HCT116 (cell line): ENCODE measurements around the gene DYNLT4. TPM values are rescaled to one million over a fixed set of nuclear protein-coding genes. Genes with fewer than 3 reads are reported as not detected.
"Not testable (repeated sequence)": the region's sequence is repeated elsewhere in the genome, so short reads cannot be mapped to it uniquely, and the experiment has no call there.

ENCODE experiments used
- ATAC-seq: fragments of 200-7000 bp; cut with Tn5 transposase; 2 replicates; pipeline ENCODE4 v1.9.1; 2020; ENCODE audit warnings: mild to moderate bottlenecking, moderate library complexity
- BruUV-seq: library from RNA; stranded (reverse); fragments of 400-500 nt; replicated peaks from 2 replicates; lab custom pipeline; 2021; lab: Mats Ljungman, UMichigan
- CTCF ChIA-PET: fragments of 300-600 bp; sonication (Branson Sonifier 250); formaldehyde crosslinking; loops from one replicate; lab custom pipeline; 2021; ENCODE audit warnings: antibody characterized with exemption; lab: Charles Lee
- POLR2A ChIA-PET: fragments of 300-600, 350-600 bp; sonication (Branson Sonifier 250); formaldehyde crosslinking; loops from one replicate; lab custom pipeline; 2021; ENCODE audit warnings: antibody characterized with exemption; lab: Charles Lee
- RAD21 ChIA-PET, 2 experiments: fragments of 300-600 bp; sonication (Branson Sonifier 250); formaldehyde crosslinking; loops; one replicate each; lab custom pipeline; 2023; ENCODE audit warnings: low total read pairs in 2 of 2; ENCODE audit not compliant: uncharacterized antibody in 2 of 2, unreplicated experiment in 2 of 2, low non-redundant PET in 1 of 2; lab: Charles Lee
- DNase-seq: peaks from one replicate; pipeline ENCODE4 v3.0.0-alpha.2; 2010; ENCODE audit warnings: low read depth, low spot score
- H2AFZ ChIP-seq: fragments of 200-600 bp; shearing (Covaris generic), sonication (generic); 2 replicates; pipeline ENCODE4 v1.6.1; 2017; ENCODE audit warnings: low read depth, mixed run types, mixed read lengths, antibody characterized with exemption, low read length; ENCODE audit not compliant: poor library complexity, severe bottlenecking
- H3K27ac ChIP-seq: 2 replicates; pipeline ENCODE4 v1.5.1; 2012; ENCODE audit warnings: low read depth, low read length
- H3K27me3 ChIP-seq: fragments of 200-600 bp; sonication (generic); 2 replicates; pipeline ENCODE4 v1.6.1; 2016; ENCODE audit warnings: mixed run types, low read length, mixed read lengths; ENCODE audit not compliant: insufficient read depth
- H3K36me3 ChIP-seq, 2 experiments: fragments of 200-500 bp in 1 of 2; fragments of 200-600 bp in 1 of 2; sonication (Bioruptor generic) in 1 of 2; sonication (generic) in 1 of 2; 2 replicates each; pipeline versions ENCODE4 v1.5.1 to v1.6.1; 2014 to 2016; ENCODE audit warnings: low read length in 2 of 2, inconsistent platforms in 1 of 2, mixed read lengths in 1 of 2, mixed run types in 1 of 2; ENCODE audit not compliant: insufficient read depth in 2 of 2, control insufficient read depth in 1 of 2
- H3K4me1 ChIP-seq, 2 experiments: fragments of 200-600 bp in 1 of 2; sonication (generic) in 1 of 2; 2 replicates each; pipeline versions ENCODE4 v1.5.1 to v1.6.1; 2012 to 2017; ENCODE audit warnings: low read length in 2 of 2, inconsistent platforms in 1 of 2, mild to moderate bottlenecking in 1 of 2, mixed read lengths in 1 of 2, mixed run types in 1 of 2, moderate library complexity in 1 of 2; ENCODE audit not compliant: insufficient read depth in 2 of 2, control insufficient read depth in 1 of 2
- H3K4me2 ChIP-seq: fragments of 200-600 bp; sonication (generic); 2 replicates; pipeline ENCODE4 v1.6.1; 2017; ENCODE audit warnings: mixed run types, low read length, mixed read lengths
- H3K4me3 ChIP-seq, 2 experiments: fragments of 200-600 bp in 1 of 2; sonication (generic) in 1 of 2; replicated peaks in 1 of 2; 2 replicates each; pipeline ENCODE4 v1.5.1; 2011 to 2016; ENCODE audit warnings: low read length in 2 of 2, control low read depth in 1 of 2, low read depth in 1 of 2, mild to moderate bottlenecking in 1 of 2, mixed read lengths in 1 of 2, mixed run types in 1 of 2
- H3K79me2 ChIP-seq: fragments of 200-600 bp; sonication (generic); 2 replicates; pipeline ENCODE4 v1.6.1; 2017; ENCODE audit warnings: mild to moderate bottlenecking, mixed run types, low read length, moderate library complexity, mixed read lengths; ENCODE audit not compliant: insufficient read depth
- H3K9ac ChIP-seq: fragments of 200-600 bp; sonication (generic); 2 replicates; pipeline ENCODE4 v1.6.1; 2016; ENCODE audit warnings: low read length, mixed read lengths
- H3K9me2 ChIP-seq: fragments of 200-600 bp; sonication (generic), shearing (Covaris generic); 2 replicates; pipeline ENCODE4 v1.6.1; 2017; ENCODE audit warnings: mixed run types, mild to moderate bottlenecking, moderate library complexity; ENCODE audit not compliant: insufficient read depth
- H3K9me3 ChIP-seq, 2 experiments: fragments of 200-500 bp in 1 of 2; fragments of 200-600 bp in 1 of 2; sonication (Bioruptor generic) in 1 of 2; sonication (generic) in 1 of 2; 2 replicates each; pipeline ENCODE4 v1.6.1; 2014 to 2017; ENCODE audit warnings: low read length in 2 of 2, mixed read lengths in 2 of 2, inconsistent platforms in 1 of 2, low read depth in 1 of 2, mild to moderate bottlenecking in 1 of 2, mixed run types in 1 of 2, moderate library complexity in 1 of 2; ENCODE audit not compliant: control insufficient read depth in 1 of 2, insufficient read depth in 1 of 2
- H4K20me1 ChIP-seq: fragments of 200-600 bp; sonication (generic), shearing (Covaris generic); 2 replicates; pipeline ENCODE4 v1.6.1; 2017; ENCODE audit warnings: mixed run types, mild to moderate bottlenecking, moderate library complexity; ENCODE audit not compliant: insufficient read depth
- CEBPB ChIP-seq: IDR thresholded peaks from 2 replicates; pipeline ENCODE4 v1.6.1; 2012; ENCODE audit warnings: low read depth
- EZH2phosphoT487 ChIP-seq: fragments of 200-600 bp; IDR thresholded peaks from 2 replicates; pipeline ENCODE4 v1.6.1; 2018; ENCODE audit warnings: antibody characterized with exemption, borderline replicate concordance
- FOSL1 ChIP-seq: IDR thresholded peaks from 2 replicates; pipeline ENCODE4 v1.6.1; 2012; ENCODE audit warnings: low read depth
- JUND ChIP-seq: IDR thresholded peaks from 2 replicates; pipeline ENCODE4 v1.6.1; 2012
- POLR2A ChIP-seq: IDR thresholded peaks from 2 replicates; pipeline ENCODE4 v1.7.0; 2011; ENCODE audit warnings: borderline replicate concordance; ENCODE audit not compliant: insufficient read depth, insufficient read length; ENCODE audit errors: extremely low read depth
- POLR2AphosphoS5 ChIP-seq: IDR thresholded peaks from 2 replicates; pipeline ENCODE4 v1.6.1; 2011; ENCODE audit warnings: mild to moderate bottlenecking, low read depth, low read length, moderate library complexity
- RAD21 ChIP-seq: IDR thresholded peaks from 2 replicates; pipeline ENCODE4 v1.6.1; 2012; ENCODE audit warnings: low read depth, mild to moderate bottlenecking
- SIN3A ChIP-seq: IDR thresholded peaks from 2 replicates; pipeline ENCODE4 v1.6.1; 2012; ENCODE audit warnings: low read depth
- SP1 ChIP-seq: IDR thresholded peaks from 2 replicates; pipeline ENCODE4 v1.6.1; 2012; ENCODE audit warnings: low read depth
- SRF ChIP-seq: IDR thresholded peaks from 2 replicates; pipeline ENCODE4 v1.6.1; 2012; ENCODE audit warnings: low read depth
- TCF7L2 ChIP-seq: IDR thresholded peaks from 2 replicates; pipeline ENCODE4 v1.7.0; 2011; ENCODE audit warnings: borderline replicate concordance, inconsistent platforms; ENCODE audit not compliant: insufficient read depth, insufficient read length; ENCODE audit errors: extremely low read depth
- YY1 ChIP-seq: IDR thresholded peaks from 2 replicates; pipeline ENCODE4 v1.6.1; 2011; ENCODE audit warnings: low read length, low read depth, moderate library complexity, mild to moderate bottlenecking; ENCODE audit not compliant: insufficient replicate concordance; ENCODE audit errors: extremely low read depth
- ZFX ChIP-seq: fragments of 450-650 bp; IDR thresholded peaks from 2 replicates; pipeline ENCODE4 v1.6.1; 2017
- ZNF274 ChIP-seq: fragments of 200-500 bp; sonication (Bioruptor generic); IDR thresholded peaks from 2 replicates; pipeline ENCODE4 v1.6.1; 2014; ENCODE audit warnings: mild to moderate bottlenecking, low read depth, low read length, inconsistent platforms
- intact Hi-C: fragments of 100-400 bp; cut with micrococcal nuclease; formaldehyde crosslinking; loops from 2 replicates; pipeline ENCODE4 v1.10.0; 2022
- total RNA-seq: library from RNA; stranded (reverse); gene quantifications from one replicate; pipeline ENCODE4 v1.2.1, GENCODE V29; 2021; ENCODE audit not compliant: unreplicated experiment
- TF ChIP-seq, protein P1 (sequence below), 3 experiments: fragments of 200-600 bp in 1 of 3; sonication (generic) in 1 of 3; IDR thresholded peaks in 2 of 3; conservative IDR thresholded peaks in 1 of 3; 2 replicates each; pipeline ENCODE4 v1.5.1; 2012 to 2017; ENCODE audit warnings: low read depth in 2 of 3, low read length in 2 of 3, antibody characterized with exemption in 1 of 3, borderline replicate concordance in 1 of 3, control low read depth in 1 of 3, mild to moderate bottlenecking in 1 of 3, mixed read lengths in 1 of 3, mixed run types in 1 of 3, moderate library complexity in 1 of 3; ENCODE audit not compliant: insufficient read depth in 1 of 3
- TF ChIP-seq, protein P2 (sequence below): IDR thresholded peaks from 2 replicates; pipeline ENCODE4 v1.6.1; 2012
- TF ChIP-seq, protein P3 (sequence below): IDR thresholded peaks from 2 replicates; pipeline ENCODE4 v1.6.1; 2012; ENCODE audit warnings: low read depth

DYNLT4 gene
- total RNA-seq, 1 experiment from 2014 or later, result 0.96 TPM

DNA sequence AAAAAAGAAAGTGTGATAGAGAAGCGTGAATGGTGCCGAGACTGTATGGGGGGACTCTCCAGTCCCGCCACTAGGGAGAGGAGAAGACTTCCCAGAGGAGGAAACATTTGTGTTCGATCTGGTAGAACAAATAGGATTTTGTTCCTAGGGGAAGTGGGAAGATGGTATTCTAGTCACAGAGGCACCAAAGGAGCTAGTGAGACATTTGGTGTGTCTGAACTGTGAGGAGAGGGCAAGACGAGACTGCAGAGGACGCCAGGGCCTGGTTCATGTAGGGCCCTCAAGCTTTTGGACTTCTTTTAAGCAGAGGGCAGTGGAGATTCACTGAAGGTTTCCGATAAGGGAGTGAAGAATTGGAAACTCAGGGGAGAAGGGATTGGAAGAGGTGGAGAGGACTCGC lies 4.1 kb upstream of the DYNLT4 start:
- no peaks in the 10 kb centered on the region for H3K79me2 ChIP-seq
- TF ChIP-seq CEBPB (no peak), SIN3A (no peak), SRF (no peak), ZNF274 (no peak), ZFX (no peak), RAD21 (no peak), FOSL1 (no peak), JUND (no peak), EZH2phosphoT487 (no peak), TCF7L2 (no peak), YY1 (no peak), SP1 (no peak), POLR2A (no peak), POLR2AphosphoS5 (no peak)
- TF ChIP-seq, protein P1, sequence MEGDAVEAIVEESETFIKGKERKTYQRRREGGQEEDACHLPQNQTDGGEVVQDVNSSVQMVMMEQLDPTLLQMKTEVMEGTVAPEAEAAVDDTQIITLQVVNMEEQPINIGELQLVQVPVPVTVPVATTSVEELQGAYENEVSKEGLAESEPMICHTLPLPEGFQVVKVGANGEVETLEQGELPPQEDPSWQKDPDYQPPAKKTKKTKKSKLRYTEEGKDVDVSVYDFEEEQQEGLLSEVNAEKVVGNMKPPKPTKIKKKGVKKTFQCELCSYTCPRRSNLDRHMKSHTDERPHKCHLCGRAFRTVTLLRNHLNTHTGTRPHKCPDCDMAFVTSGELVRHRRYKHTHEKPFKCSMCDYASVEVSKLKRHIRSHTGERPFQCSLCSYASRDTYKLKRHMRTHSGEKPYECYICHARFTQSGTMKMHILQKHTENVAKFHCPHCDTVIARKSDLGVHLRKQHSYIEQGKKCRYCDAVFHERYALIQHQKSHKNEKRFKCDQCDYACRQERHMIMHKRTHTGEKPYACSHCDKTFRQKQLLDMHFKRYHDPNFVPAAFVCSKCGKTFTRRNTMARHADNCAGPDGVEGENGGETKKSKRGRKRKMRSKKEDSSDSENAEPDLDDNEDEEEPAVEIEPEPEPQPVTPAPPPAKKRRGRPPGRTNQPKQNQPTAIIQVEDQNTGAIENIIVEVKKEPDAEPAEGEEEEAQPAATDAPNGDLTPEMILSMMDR (IDR thresholded peaks at IDR 0.05 in 2 of 3, conservative IDR thresholded peaks at IDR 0.05 in 1 of 3; ENCODE audit: borderline replicate concordance in 1 of 3, insufficient read depth in 1 of 3, low read depth in 2 of 3, low read length in 2 of 3), result no peak
- TF ChIP-seq, protein P2, sequence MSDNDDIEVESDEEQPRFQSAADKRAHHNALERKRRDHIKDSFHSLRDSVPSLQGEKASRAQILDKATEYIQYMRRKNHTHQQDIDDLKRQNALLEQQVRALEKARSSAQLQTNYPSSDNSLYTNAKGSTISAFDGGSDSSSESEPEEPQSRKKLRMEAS, result no peak
- TF ChIP-seq, protein P3, sequence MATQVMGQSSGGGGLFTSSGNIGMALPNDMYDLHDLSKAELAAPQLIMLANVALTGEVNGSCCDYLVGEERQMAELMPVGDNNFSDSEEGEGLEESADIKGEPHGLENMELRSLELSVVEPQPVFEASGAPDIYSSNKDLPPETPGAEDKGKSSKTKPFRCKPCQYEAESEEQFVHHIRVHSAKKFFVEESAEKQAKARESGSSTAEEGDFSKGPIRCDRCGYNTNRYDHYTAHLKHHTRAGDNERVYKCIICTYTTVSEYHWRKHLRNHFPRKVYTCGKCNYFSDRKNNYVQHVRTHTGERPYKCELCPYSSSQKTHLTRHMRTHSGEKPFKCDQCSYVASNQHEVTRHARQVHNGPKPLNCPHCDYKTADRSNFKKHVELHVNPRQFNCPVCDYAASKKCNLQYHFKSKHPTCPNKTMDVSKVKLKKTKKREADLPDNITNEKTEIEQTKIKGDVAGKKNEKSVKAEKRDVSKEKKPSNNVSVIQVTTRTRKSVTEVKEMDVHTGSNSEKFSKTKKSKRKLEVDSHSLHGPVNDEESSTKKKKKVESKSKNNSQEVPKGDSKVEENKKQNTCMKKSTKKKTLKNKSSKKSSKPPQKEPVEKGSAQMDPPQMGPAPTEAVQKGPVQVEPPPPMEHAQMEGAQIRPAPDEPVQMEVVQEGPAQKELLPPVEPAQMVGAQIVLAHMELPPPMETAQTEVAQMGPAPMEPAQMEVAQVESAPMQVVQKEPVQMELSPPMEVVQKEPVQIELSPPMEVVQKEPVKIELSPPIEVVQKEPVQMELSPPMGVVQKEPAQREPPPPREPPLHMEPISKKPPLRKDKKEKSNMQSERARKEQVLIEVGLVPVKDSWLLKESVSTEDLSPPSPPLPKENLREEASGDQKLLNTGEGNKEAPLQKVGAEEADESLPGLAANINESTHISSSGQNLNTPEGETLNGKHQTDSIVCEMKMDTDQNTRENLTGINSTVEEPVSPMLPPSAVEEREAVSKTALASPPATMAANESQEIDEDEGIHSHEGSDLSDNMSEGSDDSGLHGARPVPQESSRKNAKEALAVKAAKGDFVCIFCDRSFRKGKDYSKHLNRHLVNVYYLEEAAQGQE, result no peak
- no peak for ATAC-seq
- no peak overlapping the region for H2AFZ ChIP-seq
- no peak for DNase-seq
- no TSS peak for BruUV-seq
- RAD21 ChIA-PET, result no interaction called here
- no peaks in the 10 kb centered on the region for H3K9me2 ChIP-seq
- H3K4me1 ChIP-seq, result peaks cover 54 to 67% of the 10 kb centered on the region in 2 experiments
- no peaks in the 10 kb centered on the region for H3K9me3 ChIP-seq
- peaks cover 0 to 5% of the 10 kb centered on the region in 2 experiments; a peak in 1 of 4 replicates for H3K36me3 ChIP-seq
- H3K27ac ChIP-seq, result no peak overlapping the region; the same call in 1 of the 2 replicates
- CTCF ChIA-PET, result interaction anchor here (2.9 kb wide), 1 partner anchor 11 kb away, joined by 8 read pairs; the partner anchor contains the start of gene PLK3
- H3K4me2 ChIP-seq, result peak overlapping the region; percentile 68; the same call in 1 of the 2 replicates
- POLR2A ChIA-PET, result interaction anchor here (1.0 to 8.0 kb wide), 3 partner anchors 9 to 18 kb away, joined by 3 to 200 read pairs (median 32); partner anchors contain the start of gene PLK3
- no peaks in the 10 kb centered on the region for H3K27me3 ChIP-seq
- intact Hi-C loops, result no loop called here
- H3K4me3 ChIP-seq, result no peak overlapping the region
- peak overlapping the region; percentile 4; the same call in 1 of the 2 replicates for H3K9ac ChIP-seq
- H4K20me1 ChIP-seq, result no peaks in the 10 kb centered on the region

DNA sequence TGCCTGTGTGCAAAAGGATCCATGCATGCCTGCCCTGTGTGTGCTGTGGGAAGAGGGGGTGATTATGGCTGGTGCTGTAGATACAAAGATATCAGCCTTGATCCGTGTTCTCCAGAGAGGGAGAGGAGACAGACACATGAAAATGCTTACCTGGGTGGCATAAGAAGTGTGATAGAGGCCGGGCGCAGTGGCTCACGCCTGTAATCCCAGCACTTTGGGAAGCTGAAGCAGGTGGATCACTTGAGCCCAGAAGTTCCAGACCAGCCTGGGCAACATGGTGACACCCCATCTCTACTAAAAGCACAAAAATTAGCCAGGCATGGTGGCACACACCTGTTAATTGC lies 3.6 kb upstream of the DYNLT4 start:
- ATAC-seq, BruUV-seq, H3K9me3 ChIP-seq, RAD21 ChIA-PET, H3K79me2 ChIP-seq, H3K9me2 ChIP-seq, intact Hi-C loops, DNase-seq, H3K36me3 ChIP-seq, H2AFZ ChIP-seq, H3K27me3 ChIP-seq, H3K4me3 ChIP-seq, H4K20me1 ChIP-seq: not testable (repeated sequence)
- Histone ChIP-seq H3K4me2 (peak overlapping the region; percentile 68), H3K4me1 (peaks cover 58 to 72% of the 10 kb centered on the region in 2 experiments), H3K27ac (peak overlapping the region; percentile 98; the same call in 1 of the 2 replicates), H3K9ac (peak overlapping the region; percentile 73; the same call in 1 of the 2 replicates)
- ChIA-PET POLR2A (interaction anchor here (1.0 to 8.0 kb wide), 3 partner anchors 9 to 17 kb away, joined by 3 to 200 read pairs (median 32); partner anchors contain the start of gene PLK3), CTCF (interaction anchor here (2.9 kb wide), 1 partner anchor 11 kb away, joined by 8 read pairs; the partner anchor contains the start of gene PLK3)
